Erythroblast (primary cell): ENCODE measurements around the gene EIF3L.

Experiments
- DNase-seq, 2 experiments: peaks; one replicate each; lab custom pipeline; 2025; lab: John Stamatoyannopoulos, UW
- GATA1 ChIP-seq: IDR thresholded peaks from 2 replicates; pipeline ENCODE4 v1.6.1; 2011; ENCODE audit warnings: low read depth, mild to moderate bottlenecking, control low read depth, low read length, moderate library complexity
- POLR2A ChIP-seq: IDR thresholded peaks from 2 replicates; pipeline ENCODE4 v1.6.1; 2011; ENCODE audit warnings: mild to moderate bottlenecking, low read length

Gene EIF3L

DNA sequence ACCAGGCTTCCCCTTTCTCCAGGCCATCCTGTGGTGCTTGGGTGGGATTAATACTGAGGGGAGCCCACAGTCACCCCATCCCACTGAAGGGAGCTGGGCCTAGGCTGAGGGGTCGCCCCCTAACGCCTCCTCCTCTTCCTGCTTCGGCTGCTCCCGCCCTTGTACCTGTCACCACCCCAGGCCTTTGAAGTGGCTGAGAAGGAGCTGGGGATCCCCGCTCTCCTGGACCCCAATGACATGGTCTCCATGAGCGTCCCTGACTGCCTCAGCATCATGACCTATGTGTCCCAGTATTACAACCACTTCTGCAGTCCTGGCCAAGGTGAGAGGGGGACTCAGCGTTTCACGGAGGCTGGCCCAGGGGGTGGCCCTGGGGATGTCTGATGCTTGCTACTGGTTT, 63.0 kb downstream of the EIF3L start:
- TF ChIP-seq GATA1 (no peak), POLR2A (no peak)
- no peak for DNase-seq

DNA sequence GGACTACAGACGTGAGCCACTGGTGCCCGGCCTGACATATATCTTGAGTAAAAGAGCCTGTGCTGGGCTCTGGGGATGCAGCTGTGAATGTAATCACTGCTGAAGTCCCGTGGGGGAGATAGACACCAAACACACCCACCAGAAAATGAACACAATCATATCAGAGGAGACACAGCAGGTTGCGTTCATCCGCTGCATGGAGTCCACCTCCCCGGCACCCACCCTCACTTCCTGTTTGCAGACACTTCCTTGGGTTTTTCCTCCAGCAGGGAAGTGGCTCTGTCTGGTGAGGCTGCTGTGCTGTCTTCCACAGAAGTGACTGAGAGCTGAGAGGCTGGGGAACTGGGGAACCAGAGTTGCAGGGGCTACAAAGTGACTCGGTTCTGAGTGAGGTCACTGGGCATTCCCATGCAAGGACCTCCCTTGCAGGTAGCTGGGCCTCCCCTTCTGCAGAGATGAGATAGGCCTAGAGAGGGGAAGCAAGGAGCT, 64.1 kb downstream of the EIF3L start:
- DNase-seq: no peak
- TF ChIP-seq POLR2A: no peak
- TF ChIP-seq GATA1: no peak

DNA sequence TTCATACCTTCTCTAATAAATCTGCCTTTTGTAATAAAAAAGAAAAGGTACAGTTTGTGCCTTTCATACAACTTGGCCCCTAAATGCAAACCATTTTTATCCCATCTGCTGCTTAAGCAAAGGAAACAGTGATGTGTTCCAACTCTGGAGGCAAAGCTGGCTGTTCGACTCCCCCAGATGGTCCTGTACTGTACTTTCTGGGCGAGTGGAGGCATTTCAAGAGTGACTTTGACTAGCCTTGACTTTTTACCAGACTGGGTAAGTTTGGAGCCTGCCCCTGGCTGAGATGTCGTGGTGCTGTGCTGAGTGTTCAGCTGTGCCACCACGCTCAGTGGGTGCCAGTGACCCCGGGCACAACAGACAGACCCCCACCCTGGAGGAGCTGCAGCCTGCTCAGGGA, 67.1 kb downstream of the EIF3L start:
- no peak for TF ChIP-seq POLR2A
- no peak for TF ChIP-seq GATA1
- no peak for DNase-seq

DNA sequence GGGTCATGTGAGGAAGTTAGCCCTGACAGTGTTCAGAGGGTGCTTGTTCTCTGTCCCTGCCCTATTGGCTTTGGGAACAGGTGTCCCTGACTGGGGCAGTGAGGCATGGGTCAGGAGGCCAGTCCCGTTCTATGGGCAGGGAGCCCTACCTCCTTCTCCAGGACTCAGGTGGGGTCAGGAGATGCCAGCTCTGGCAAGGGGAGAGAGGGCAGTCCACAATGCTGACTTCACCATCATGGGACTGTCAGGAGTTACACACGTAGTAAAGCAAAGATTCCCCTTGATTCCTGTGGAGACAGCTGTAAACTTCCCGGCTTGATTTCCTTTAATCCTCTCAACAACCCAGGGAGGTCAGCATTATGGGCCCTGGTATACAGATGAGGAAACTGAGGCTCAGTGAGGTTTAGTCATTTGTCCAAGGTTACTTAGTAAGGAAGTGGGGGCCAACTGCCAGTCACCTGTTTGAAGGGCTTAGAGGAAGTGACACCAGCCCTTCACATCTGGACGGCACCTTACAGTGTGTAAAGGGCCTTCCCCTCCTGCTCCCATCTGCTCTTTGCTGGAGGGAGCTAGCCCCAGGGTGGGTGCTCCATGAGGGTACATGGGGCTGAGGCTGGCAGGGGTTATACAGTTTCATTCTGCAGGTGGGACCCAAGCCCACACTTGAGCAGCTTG, 68.8 kb downstream of the EIF3L start:
- no peak for TF ChIP-seq GATA1
- TF ChIP-seq POLR2A: no peak
- no peak for DNase-seq

DNA sequence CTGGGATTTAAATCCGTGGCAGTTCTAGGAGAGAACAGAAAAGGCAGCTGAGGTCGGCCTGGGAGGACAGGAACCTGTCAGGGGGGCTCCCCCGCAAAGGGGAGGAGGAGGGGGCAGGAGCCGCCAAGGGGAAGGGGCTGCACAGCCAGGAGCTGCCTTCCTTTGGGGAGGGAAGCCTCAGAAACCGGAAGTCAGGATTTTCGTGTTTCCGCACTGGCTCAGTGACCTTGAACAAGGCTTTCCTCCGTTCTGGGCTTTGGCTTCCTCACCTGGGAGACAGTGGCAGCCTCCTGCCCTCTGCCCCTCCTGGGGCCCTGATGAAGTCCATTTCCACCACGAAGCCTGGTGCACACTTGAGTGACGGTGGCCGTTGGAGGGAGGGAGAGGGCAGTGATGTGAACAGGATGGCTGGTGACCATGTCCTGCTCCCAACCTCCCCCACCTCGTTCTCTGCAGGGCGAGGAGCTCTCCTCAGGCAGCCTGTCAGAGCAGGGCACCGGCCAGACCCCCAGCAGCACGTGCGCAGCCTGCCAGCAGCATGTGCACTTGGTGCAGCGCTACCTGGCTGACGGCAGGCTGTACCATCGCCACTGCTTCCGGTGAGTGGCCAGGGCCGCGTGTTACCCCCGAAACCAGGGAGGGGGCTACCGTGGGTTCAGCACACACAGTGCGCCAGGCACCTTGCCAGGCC, 69.5 kb downstream of the EIF3L start:
- TF ChIP-seq POLR2A: no peak
- no peak for TF ChIP-seq GATA1
- DNase-seq: no peak

DNA sequence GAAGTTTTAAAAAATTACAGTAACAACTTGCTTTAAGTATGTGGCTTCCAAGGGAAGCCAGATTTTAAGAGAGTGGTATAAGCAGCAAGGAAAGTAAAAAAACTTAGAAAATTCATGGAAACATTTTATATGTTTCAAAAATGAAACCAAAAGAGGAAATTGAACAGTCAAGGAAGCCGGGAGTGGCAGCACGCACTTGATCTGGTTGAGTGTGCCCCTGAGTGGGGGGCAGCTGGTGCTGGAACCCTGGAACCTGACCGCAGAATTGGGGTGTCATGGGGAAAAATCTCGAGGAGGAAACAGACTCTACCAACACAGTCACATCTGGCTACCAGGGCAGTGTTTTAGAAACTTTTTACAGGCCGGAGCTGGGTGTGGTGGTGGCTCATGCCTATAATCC, 70.9 kb downstream of the EIF3L start:
- no peak for DNase-seq
- TF ChIP-seq GATA1 (no peak), POLR2A (no peak)

DNA sequence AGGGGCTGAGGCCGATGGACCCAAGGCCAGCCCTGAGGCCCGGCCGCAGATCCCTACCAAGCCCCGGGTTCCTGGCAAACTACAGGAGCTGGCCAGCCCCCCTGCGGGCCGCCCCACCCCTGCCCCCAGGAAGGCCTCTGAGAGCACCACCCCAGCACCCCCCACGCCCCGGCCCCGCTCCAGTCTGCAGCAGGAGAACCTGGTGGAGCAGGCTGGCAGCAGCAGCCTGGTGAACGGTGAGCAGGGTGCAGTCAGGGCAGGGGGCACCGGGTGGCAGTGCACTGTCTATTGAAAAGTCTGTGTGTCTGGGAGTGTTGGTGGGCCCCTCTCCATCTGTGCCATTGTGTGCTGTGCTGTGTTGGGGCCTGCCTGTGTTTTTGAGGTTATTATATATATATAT, 73.0 kb downstream of the EIF3L start:
- no peak for TF ChIP-seq POLR2A
- no peak for TF ChIP-seq GATA1
- DNase-seq: no peak

DNA sequence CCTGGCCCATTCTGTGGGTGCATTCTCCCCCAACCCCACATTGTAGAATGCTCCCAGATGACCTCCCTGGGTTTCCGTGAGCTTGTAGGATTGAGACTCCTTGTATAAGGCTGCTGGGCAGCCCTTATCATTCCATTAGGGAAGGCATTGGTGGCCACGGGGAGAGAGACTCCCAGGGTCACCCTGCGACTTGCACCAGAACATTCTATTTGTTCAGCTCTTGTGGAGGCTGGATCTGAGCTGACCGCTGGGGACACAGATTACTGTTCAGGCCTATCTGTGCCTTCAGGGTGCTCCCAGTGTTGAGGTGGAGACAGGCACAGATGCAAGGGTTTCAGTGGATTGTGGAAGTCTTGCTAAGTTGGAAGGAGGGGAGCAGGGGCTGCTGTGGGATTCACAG, 74.7 kb downstream of the EIF3L start:
- no peak for DNase-seq
- no peak for TF ChIP-seq POLR2A
- no peak for TF ChIP-seq GATA1

DNA sequence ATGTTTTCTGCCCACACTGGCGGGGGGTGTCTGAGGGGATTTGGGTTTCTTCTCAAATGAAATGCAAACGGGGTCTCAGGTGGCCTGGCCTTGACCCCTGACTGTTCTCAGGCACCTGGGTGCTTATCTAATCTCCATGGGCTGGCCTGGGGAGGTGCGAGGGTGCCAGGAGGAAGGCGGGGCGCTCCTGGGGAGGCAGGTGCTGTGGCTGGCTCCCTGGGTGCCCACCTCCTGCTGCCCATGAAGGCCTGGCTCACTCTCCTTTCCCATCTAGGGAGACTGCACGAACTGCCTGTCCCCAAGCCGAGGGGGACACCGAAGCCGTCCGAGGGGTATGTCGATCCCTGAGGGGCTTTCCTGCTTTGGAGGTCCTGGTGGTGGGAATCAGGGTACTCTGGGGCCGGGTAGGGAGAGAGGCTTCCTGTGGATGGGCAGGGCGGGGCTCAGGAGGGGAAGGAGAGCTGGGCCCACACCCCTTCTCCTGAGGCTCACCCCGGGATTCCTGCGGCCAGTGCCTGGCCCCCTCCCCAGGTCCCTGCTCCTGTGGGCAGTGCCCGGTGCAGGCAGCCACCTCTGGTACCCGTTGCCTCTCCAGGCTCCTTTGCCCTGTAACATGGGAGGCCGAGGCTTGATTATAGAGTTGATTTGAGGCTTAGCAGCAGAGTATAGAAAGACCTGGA, 75.3 kb downstream of the EIF3L start:
- DNase-seq: no peak
- TF ChIP-seq GATA1 (no peak), POLR2A (no peak)

DNA sequence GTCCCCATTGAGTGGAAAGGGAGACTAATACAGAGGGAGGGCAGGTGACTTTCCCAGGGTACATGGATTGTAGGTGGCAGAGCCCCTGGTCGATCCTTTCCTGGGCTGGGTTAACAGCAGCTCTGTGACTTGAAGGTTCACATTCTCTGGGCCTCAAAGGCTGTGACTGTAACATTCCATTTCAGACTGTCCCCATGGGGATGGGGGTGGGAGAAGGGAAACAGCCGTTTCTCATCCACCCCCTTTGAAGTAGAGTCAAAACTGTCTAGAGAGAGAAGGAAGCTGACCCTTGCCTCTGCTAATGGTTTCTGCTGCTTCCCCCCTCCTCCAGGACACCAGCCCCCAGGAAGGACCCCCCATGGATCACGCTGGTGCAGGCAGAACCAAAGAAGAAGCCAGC, 76.1 kb downstream of the EIF3L start:
- TF ChIP-seq GATA1: no peak
- TF ChIP-seq POLR2A: no peak
- DNase-seq: no peak

DNA sequence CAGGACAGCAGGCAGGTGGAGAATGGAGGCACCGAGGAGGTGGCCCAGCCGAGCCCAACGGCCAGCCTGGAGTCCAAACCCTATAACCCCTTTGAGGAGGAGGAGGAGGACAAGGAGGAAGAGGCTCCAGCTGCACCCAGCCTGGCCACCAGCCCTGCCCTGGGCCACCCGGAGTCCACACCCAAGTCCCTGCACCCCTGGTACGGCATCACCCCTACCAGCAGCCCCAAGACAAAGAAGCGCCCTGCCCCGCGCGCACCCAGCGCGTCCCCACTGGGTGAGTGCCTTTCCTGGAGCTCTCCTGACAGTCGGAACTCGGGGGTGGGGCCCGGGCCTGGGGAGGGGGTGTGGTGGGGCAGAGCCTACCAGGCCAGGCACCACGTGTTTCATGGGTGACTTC, 76.5 kb downstream of the EIF3L start:
- no peak for TF ChIP-seq POLR2A
- TF ChIP-seq GATA1: no peak
- no peak for DNase-seq

DNA sequence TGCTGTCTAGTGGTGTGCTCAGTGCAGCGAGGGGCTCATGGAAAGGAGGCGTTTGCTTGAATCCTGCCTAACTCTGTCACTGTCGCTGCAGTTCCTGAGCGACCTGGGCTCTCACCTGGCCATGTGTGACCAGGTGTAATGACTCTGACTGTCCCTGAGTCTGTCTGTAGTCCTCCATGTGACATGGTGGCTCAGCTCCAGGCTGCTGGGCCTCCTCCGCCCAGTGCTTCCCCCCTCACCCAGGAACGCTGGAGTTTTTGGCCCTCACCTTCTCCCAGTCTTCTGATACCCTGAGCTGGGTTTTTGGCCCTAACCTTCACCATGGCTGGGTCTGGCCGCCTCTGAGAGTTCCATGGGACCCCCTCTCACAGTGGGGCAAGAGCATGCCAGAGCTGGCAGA, 77.1 kb downstream of the EIF3L start:
- no peak for TF ChIP-seq POLR2A
- DNase-seq: no peak

DNA sequence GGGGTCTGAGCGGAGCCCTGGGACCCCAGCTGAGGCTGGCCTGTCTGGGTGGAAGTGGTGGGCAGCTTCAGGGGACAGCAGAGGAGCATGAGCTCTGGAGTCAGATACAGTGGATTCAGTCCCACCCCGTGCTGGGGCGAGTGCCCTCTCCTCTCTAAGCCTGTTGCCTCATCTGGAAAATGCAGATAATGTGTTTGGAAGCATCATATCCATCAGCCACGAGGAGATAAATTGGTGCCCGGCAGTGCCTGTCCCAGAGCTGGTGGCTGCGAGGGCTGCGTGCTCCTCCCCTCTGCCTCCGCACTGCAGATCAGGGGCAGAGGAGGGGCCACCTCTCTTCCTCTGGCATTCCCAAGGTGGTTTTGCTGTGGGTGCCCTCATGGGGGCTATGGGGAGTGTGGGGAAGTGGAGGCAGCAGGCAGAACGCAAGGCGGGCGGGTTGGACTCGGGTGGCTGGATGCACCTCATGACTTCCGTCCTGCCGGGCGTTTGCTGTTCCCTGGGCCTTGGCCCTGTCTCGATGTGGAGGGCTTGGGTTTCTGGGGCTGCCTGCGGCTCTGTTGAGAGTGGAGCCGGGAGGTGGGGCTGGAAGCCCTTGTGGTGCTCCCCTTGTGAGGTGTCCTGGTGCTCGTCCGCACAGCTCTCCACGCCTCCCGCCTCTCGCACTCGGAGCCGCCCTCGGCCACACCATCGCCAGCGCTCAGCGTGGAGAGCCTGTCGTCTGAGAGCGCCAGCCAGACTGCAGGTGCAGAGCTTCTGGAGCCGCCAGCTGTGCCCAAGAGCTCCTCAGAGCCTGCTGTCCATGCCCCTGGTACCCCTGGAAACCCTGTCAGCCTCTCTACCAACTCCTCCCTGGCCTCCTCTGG, 77.8 kb downstream of the EIF3L start:
- peak; percentile 66 to 82 for DNase-seq
- TF ChIP-seq POLR2A: no peak
- no peak for TF ChIP-seq GATA1

DNA sequence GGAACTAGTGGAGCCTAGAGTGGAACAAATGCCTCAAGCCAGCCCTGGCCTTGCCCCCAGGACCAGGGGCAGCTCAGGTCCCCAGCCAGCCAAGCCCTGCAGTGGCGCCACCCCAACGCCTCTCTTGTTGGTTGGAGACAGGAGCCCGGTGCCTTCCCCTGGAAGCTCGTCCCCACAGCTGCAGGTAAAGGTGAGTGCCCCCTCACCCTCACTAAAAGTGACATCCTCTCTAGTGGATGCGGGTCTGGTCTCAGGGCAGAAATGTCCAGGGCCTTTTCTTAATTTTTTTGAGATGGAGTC, 78.4 kb downstream of the EIF3L start:
- DNase-seq: no peak
- no peak for TF ChIP-seq GATA1
